H9 (cell line): ENCODE data around the gene NAV1. TPM values are rescaled to one million over a fixed set of nuclear protein-coding genes. Genes with fewer than 3 reads are reported as not detected.

Experiments
- DNase-seq: peaks from one replicate; pipeline ENCODE4 v3.0.0-alpha.2; 2017
- H2AFZ ChIP-seq: one replicate; pipeline ENCODE4 v1.6.1; 2013; ENCODE audit warnings: mild to moderate bottlenecking, low read length, control low read depth, moderate library complexity
- H2AK5ac ChIP-seq: 2 replicates; pipeline ENCODE4 v1.6.1; 2013; ENCODE audit warnings: low read length, control low read depth, mixed read lengths; ENCODE audit not compliant: insufficient read length
- H2BK120ac ChIP-seq: one replicate; pipeline ENCODE4 v1.6.1; 2013; ENCODE audit warnings: low read depth, mild to moderate bottlenecking, low read length, control low read depth, inconsistent platforms; ENCODE audit not compliant: poor library complexity, severe bottlenecking
- H2BK12ac ChIP-seq: 2 replicates; pipeline ENCODE4 v1.6.1; 2013; ENCODE audit warnings: low read length, control low read depth, mixed read lengths, low read depth; ENCODE audit not compliant: insufficient read length
- H2BK15ac ChIP-seq: 2 replicates; pipeline ENCODE4 v1.6.1; 2013; ENCODE audit warnings: low read depth, low read length, control low read depth
- H2BK20ac ChIP-seq: one replicate; pipeline ENCODE4 v1.6.1; 2013; ENCODE audit warnings: low read depth, mild to moderate bottlenecking, low read length, control low read depth, inconsistent platforms; ENCODE audit not compliant: poor library complexity, severe bottlenecking
- H2BK5ac ChIP-seq: 2 replicates; pipeline ENCODE4 v1.6.1; 2013; ENCODE audit warnings: low read length, control low read depth, mixed read lengths; ENCODE audit not compliant: insufficient read length
- H3K14ac ChIP-seq: 2 replicates; pipeline ENCODE4 v1.6.1; 2013; ENCODE audit warnings: low read length, control low read depth; ENCODE audit not compliant: insufficient read depth
- H3K18ac ChIP-seq: 2 replicates; pipeline ENCODE4 v1.6.1; 2013; ENCODE audit warnings: low read depth, mild to moderate bottlenecking, mixed read lengths, low read length, control low read depth; ENCODE audit not compliant: insufficient read length
- H3K23ac ChIP-seq: 2 replicates; pipeline ENCODE4 v1.6.1; 2013; ENCODE audit warnings: low read length, control low read depth, mixed read lengths, low read depth; ENCODE audit not compliant: insufficient read length
- H3K23me2 ChIP-seq: 2 replicates; pipeline ENCODE4 v1.6.1; 2013; ENCODE audit warnings: low read depth, mild to moderate bottlenecking, mixed read lengths, low read length, control low read depth; ENCODE audit not compliant: insufficient read length, poor library complexity, severe bottlenecking
- H3K27ac ChIP-seq: 2 replicates; pipeline ENCODE4 v1.5.1; 2013; ENCODE audit warnings: low read length, control low read depth, mixed read lengths, low read depth; ENCODE audit not compliant: insufficient read length
- H3K27me3 ChIP-seq: 2 replicates; pipeline ENCODE4 v1.6.1; 2013; ENCODE audit warnings: low read length, control low read depth, inconsistent platforms; ENCODE audit not compliant: insufficient read depth
- H3K4ac ChIP-seq: 2 replicates; pipeline ENCODE4 v1.6.1; 2013; ENCODE audit warnings: low read depth, mild to moderate bottlenecking, control low read depth, inconsistent platforms, low read length, moderate library complexity
- H3K4me1 ChIP-seq: 2 replicates; pipeline ENCODE4 v1.6.1; 2013; ENCODE audit warnings: low read length, control low read depth, inconsistent platforms; ENCODE audit not compliant: insufficient read depth
- H3K4me2 ChIP-seq: 2 replicates; pipeline ENCODE4 v1.6.1; 2013; ENCODE audit warnings: low read length, control low read depth, mixed read lengths; ENCODE audit not compliant: insufficient read length, insufficient read depth
- H3K56ac ChIP-seq: 2 replicates; pipeline ENCODE4 v1.6.1; 2013; ENCODE audit warnings: low read depth, mild to moderate bottlenecking, mixed read lengths, low read length, control low read depth; ENCODE audit not compliant: insufficient read length
- H3K79me1 ChIP-seq: 2 replicates; pipeline ENCODE4 v1.6.1; 2013; ENCODE audit warnings: low read depth, mild to moderate bottlenecking, moderate library complexity, low read length, control low read depth, inconsistent platforms; ENCODE audit not compliant: insufficient read depth, poor library complexity, severe bottlenecking
- H3K79me2 ChIP-seq: 2 replicates; pipeline ENCODE4 v1.6.1; 2013; ENCODE audit warnings: low read length, control low read depth, inconsistent platforms; ENCODE audit not compliant: insufficient read depth
- H3K9ac ChIP-seq: 2 replicates; pipeline ENCODE4 v1.6.1; 2013; ENCODE audit warnings: low read length, control low read depth, mixed read lengths; ENCODE audit not compliant: insufficient read length; ENCODE audit errors: extremely low read depth
- H3K9me3 ChIP-seq: one replicate; pipeline ENCODE4 v1.6.1; 2013; ENCODE audit warnings: low read depth, low read length, inconsistent platforms; ENCODE audit not compliant: control insufficient read depth
- H3T11ph ChIP-seq: one replicate; pipeline ENCODE4 v1.6.1; 2013; ENCODE audit warnings: mild to moderate bottlenecking, low read length, control low read depth, inconsistent platforms
- H4K20me1 ChIP-seq: one replicate; pipeline ENCODE4 v1.6.1; 2013; ENCODE audit not compliant: control insufficient read depth, insufficient read length, insufficient read depth
- H4K5ac ChIP-seq: 2 replicates; pipeline ENCODE4 v1.6.1; 2013; ENCODE audit warnings: low read depth, mild to moderate bottlenecking, mixed read lengths, low read length, control low read depth; ENCODE audit not compliant: insufficient read length
- H4K8ac ChIP-seq: replicated peaks from 2 replicates; pipeline ENCODE4 v1.6.1; 2013; ENCODE audit warnings: low read length, control low read depth, mixed read lengths, low read depth; ENCODE audit not compliant: insufficient read length
- H4K91ac ChIP-seq: 2 replicates; pipeline ENCODE4 v1.6.1; 2013; ENCODE audit warnings: low read depth, mild to moderate bottlenecking, moderate library complexity, mixed read lengths, low read length, control low read depth; ENCODE audit not compliant: insufficient read length
- H3K27ac Mint-ChIP-seq, 3 experiments: 2 replicates in 2 of 3; 3 replicates in 1 of 3; pipeline ENCODE4 v1.8.0; 2020 to 2021; ENCODE audit warnings: mixed read lengths in 3 of 3, mild to moderate bottlenecking in 1 of 3, moderate library complexity in 1 of 3
- H3K27me3 Mint-ChIP-seq: 2 replicates; pipeline ENCODE4 v1.8.0; 2021; ENCODE audit warnings: low read depth, mild to moderate bottlenecking, moderate library complexity, mixed read lengths
- H3K36me3 Mint-ChIP-seq, 3 experiments: 2 replicates in 2 of 3; 3 replicates in 1 of 3; pipeline ENCODE4 v1.8.0; 2020 to 2021; ENCODE audit warnings: low read depth in 3 of 3, mixed read lengths in 3 of 3; ENCODE audit not compliant: insufficient read depth in 1 of 3
- H3K4me1 Mint-ChIP-seq, 2 experiments: 2 replicates each; pipeline ENCODE4 v1.8.0; 2020; ENCODE audit warnings: mixed read lengths in 2 of 2
- H3K4me3 Mint-ChIP-seq, 2 experiments: 2 replicates in 1 of 2; 3 replicates in 1 of 2; pipeline ENCODE4 v1.8.0; 2020 to 2021; ENCODE audit warnings: mild to moderate bottlenecking in 2 of 2, mixed read lengths in 2 of 2, moderate library complexity in 1 of 2
- H3K9me3 Mint-ChIP-seq, 2 experiments: 2 replicates in 1 of 2; 3 replicates in 1 of 2; pipeline ENCODE4 v1.8.0; 2020; ENCODE audit warnings: mild to moderate bottlenecking in 2 of 2, mixed read lengths in 2 of 2, moderate library complexity in 1 of 2
- WGBS: extraction: QIAGEN DNeasy Blood & Tissue Kit; methylation state at CpG from one replicate; pipeline ENCODE4 v1.1.7; 2013; ENCODE audit warnings: missing lambda C conversion rate, low lambda C conversion rate, mixed read lengths; ENCODE audit not compliant: insufficient read length; ENCODE audit errors: extremely low coverage; 5-methylcytosine and 5-hydroxymethylcytosine counted together
- total RNA-seq: library from RNA; stranded (reverse); gene quantifications from 2 replicates; pipeline ENCODE4 v1.2.1, GENCODE V29; 2021
- TF ChIP-seq, protein P1 (sequence below): fragments of 200-600 bp; sonication (generic); conservative IDR thresholded peaks from 3 replicates; pipeline ENCODE4 v1.8.0; 2021; ENCODE audit warnings: antibody characterized with exemption, mild to moderate bottlenecking

The NAV1 gene
- total RNA-seq, 1 experiment from 2014 or later: 20.5 TPM

DNA sequence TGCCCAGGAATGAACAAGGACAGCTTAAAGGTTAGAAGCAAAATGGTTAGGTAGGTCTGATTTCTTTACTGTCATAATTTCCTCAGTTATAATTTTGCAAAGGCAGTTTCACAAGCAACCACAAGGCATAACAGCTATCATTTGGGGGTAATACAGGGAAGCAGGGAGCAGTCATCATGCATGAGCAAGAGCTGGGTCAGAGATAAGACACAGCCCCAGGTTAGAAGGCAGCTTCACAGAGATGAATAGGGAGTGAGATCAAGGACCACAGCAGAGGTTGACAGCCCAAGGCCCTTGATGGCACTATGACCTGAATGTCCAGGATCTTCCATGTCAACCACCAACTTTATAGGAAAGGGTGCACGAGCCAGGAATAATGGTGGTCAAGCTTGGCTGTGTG is 23.0 kb upstream of the NAV1 start:
- Mint-ChIP-seq H3K9me3 (no peaks in the 10 kb centered on the region), H3K4me1 (peaks cover 19 to 20% of the 10 kb centered on the region in 2 experiments)

More for the DNA sequence above, 23.0 kb upstream of the NAV1 start:
- Histone ChIP-seq H3K56ac (no peak overlapping the region), H3K27ac (no peak overlapping the region), H2BK12ac (no peak overlapping the region), H3K4ac (no peak overlapping the region), H2AK5ac (no peak overlapping the region), H3K4me1 (no peaks in the 10 kb centered on the region; the same call in 1 of the 2 replicates), H2AFZ (no peak overlapping the region), H4K8ac (no peak overlapping the region), H3K79me2 (no peaks in the 10 kb centered on the region), H3K14ac (no peak overlapping the region), H4K20me1 (no peaks in the 10 kb centered on the region), H3K9ac (no peak overlapping the region), H4K5ac (no peak overlapping the region), H3K27me3 (no peaks in the 10 kb centered on the region), H3K4me2 (no peak overlapping the region), H3K23ac (no peak overlapping the region), H3K9me3 (no peaks in the 10 kb centered on the region), H2BK15ac (no peak overlapping the region), H2BK20ac (no peak overlapping the region), H4K91ac (no peak overlapping the region), H3K23me2 (no peaks in the 10 kb centered on the region), H2BK5ac (no peak overlapping the region), H3K18ac (no peak overlapping the region), H3K79me1 (no peaks in the 10 kb centered on the region), H2BK120ac (no peak overlapping the region), H3T11ph (no peak overlapping the region)
- Mint-ChIP-seq H3K27me3 (peaks cover 3% of the 10 kb centered on the region; the same call in 1 of the 2 replicates), H3K27ac (no peak overlapping the region), H3K4me3 (no peak overlapping the region), H3K36me3 (no peaks in the 10 kb centered on the region)
- DNase-seq: no peak
- WGBS: no CpG with 5 or more reads among the region's 1 CpG
- TF ChIP-seq, protein P1, sequence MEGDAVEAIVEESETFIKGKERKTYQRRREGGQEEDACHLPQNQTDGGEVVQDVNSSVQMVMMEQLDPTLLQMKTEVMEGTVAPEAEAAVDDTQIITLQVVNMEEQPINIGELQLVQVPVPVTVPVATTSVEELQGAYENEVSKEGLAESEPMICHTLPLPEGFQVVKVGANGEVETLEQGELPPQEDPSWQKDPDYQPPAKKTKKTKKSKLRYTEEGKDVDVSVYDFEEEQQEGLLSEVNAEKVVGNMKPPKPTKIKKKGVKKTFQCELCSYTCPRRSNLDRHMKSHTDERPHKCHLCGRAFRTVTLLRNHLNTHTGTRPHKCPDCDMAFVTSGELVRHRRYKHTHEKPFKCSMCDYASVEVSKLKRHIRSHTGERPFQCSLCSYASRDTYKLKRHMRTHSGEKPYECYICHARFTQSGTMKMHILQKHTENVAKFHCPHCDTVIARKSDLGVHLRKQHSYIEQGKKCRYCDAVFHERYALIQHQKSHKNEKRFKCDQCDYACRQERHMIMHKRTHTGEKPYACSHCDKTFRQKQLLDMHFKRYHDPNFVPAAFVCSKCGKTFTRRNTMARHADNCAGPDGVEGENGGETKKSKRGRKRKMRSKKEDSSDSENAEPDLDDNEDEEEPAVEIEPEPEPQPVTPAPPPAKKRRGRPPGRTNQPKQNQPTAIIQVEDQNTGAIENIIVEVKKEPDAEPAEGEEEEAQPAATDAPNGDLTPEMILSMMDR: no peak
